GM11168 (cell line): ENCODE measurements around the gene CCR7.

ENCODE experiments used
- in situ Hi-C: fragments of 300-500 bp; cut with MboI; formaldehyde crosslinking; loops from one replicate; pipeline ENCODE4 v1.12.0; 2022; ENCODE audit warnings: low sequenced_read_pairs; ENCODE audit not compliant: unreplicated experiment

CCR7 gene, protein sequence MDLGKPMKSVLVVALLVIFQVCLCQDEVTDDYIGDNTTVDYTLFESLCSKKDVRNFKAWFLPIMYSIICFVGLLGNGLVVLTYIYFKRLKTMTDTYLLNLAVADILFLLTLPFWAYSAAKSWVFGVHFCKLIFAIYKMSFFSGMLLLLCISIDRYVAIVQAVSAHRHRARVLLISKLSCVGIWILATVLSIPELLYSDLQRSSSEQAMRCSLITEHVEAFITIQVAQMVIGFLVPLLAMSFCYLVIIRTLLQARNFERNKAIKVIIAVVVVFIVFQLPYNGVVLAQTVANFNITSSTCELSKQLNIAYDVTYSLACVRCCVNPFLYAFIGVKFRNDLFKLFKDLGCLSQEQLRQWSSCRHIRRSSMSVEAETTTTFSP

GRCh38 chr17:40564883-40565768 lies at the start of gene CCR7:
Gene CCR7 (minus strand): TSS chr17:40565472. CDS start chr17:40565409, 63 bp downstream.
- in situ Hi-C loops, result loop anchor here (5.0 kb wide), 1 partner anchor 37 kb away; no protein-coding TSS in a partner anchor

- in situ Hi-C loops, result loop anchor here (25.0 kb wide), 1 partner anchor 1048 kb away; no protein-coding TSS in a partner anchor
Observed at GRCh38 chr17:40614431-40615067, 49.3 kb upstream of the CCR7 start.

DNA sequence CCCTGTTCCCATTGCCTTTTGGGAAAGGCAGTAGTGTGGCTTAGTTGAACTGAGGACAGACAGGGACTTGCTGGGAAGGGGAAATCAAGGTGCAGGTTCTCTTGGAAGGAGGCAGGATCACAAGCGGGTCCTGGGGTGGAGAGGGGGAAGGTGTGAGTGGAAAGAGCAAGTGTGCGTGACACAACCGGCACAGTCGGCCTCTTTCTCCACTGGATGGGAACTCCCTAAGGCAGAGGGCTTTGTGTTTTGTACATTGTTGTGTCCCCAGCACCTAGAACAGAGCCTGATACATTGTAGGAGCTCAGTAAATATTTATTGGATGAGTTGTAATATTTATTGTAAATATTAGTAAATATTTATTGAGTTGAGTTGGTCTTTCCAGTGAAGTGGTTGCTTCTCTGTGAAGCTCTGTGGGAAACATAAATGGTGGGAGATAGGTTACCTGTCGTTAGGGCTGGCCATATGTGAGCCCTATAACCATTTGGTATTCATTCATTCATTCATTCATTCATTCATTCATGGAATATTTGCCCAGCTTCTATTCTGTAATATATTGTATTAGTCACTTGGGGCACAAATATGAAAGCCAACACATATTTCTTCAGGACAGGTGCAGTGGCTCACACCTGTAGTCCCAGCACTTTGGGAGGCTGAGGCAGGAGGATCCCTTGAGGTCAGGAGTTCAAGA lies 48.3 kb upstream of the CCR7 start:
- in situ Hi-C loops, result loop anchor here (25.0 kb wide), 1 partner anchor 1049 kb away; no protein-coding TSS in a partner anchor

GRCh38 chr17:40612599-40613244 lies 47.5 kb upstream of the CCR7 start:
- in situ Hi-C loops, result loop anchor here (25.0 kb wide), 1 partner anchor 1050 kb away; no protein-coding TSS in a partner anchor

GRCh38 chr17:40611840-40612474 lies 46.7 kb upstream of the CCR7 start:
- in situ Hi-C loops, result loop anchor here (25.0 kb wide), 1 partner anchor 1050 kb away; no protein-coding TSS in a partner anchor

GRCh38 chr17:40610359-40610758 lies 45.1 kb upstream of the CCR7 start:
- in situ Hi-C loops, result loop anchor here (25.0 kb wide), 1 partner anchor 1052 kb away; no protein-coding TSS in a partner anchor

DNA sequence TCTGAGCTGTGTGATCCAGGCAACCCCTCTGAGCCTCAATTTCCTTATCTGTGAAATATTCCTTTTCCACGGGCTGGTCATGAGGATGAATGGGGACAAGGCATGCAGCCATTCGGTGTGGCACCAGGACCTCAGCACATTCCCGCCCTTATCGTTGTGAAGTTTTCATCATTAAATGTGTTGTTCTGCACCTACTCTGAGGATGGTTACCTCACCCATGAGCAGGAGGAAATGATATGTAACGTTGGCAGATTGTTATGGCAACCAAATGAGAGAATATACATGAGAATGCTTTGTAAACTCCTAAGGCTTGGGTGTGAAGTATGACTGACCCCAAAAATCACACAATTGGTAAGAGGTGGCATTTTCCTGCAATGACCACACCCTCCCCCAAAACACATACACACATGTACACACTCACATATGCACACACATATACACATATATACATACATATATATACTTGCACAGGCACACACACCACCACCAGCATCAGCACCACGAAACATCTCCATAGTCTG lies 42.8 kb upstream of the CCR7 start:
- in situ Hi-C loops, result loop anchor here (25.0 kb wide), 1 partner anchor 1054 kb away; no protein-coding TSS in a partner anchor

GRCh38 chr17:40607641-40608040 lies 42.4 kb upstream of the CCR7 start:
- in situ Hi-C loops, result loop anchor here (25.0 kb wide), 1 partner anchor 1055 kb away; no protein-coding TSS in a partner anchor

GRCh38 chr17:40606548-40607353 lies 41.5 kb upstream of the CCR7 start:
- in situ Hi-C loops, result loop anchor here (25.0 kb wide), 1 partner anchor 1056 kb away; no protein-coding TSS in a partner anchor

GRCh38 chr17:40605306-40605705 lies 40.0 kb upstream of the CCR7 start:
- in situ Hi-C loops, result loop anchor here (25.0 kb wide), 1 partner anchor 1057 kb away; no protein-coding TSS in a partner anchor

DNA sequence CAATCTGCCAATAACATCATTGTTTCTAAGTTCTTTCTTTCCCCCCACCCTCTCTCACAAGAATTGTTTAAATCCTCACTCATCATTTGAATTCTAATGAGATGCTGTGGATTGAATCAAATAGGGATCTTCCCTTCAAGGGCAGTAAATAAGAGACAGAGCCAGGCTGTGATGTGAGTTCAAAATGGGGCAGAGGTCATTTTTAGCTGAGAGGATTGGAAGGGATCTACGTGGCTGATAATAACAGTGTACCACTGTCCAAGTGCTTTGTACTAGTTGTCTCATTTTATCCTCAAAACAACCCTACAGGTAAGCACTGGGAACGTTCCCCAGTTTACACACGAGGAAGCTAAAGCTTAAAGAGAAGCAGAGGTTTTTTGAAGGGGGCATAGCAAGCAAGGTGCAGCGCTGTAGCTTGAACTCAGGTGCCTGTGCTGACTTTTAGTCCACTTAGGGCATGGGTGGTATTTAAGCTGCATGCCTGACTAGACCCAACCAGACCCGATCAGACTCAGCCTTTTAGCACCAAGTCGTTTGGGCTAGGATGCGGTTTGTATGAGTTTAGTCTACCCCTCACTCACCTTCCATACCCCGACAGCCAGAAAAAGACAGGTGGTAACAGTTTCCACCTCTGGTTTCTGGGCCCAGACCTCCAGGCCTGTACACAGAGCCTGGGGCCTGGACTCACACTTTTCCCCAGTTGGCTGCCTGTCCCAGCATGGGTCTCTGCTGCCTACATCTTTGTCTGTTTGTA lies 39.2 kb upstream of the CCR7 start:
- in situ Hi-C loops, result loop anchor here (5.0 to 25.0 kb wide), 2 partner anchors 42 to 1058 kb away; no protein-coding TSS in a partner anchor

- in situ Hi-C loops, result loop anchor here (5.0 to 25.0 kb wide), 2 partner anchors 40 to 1060 kb away; no protein-coding TSS in a partner anchor
Observed at GRCh38 chr17:40602445-40603443, 37.5 kb upstream of the CCR7 start.

- in situ Hi-C loops, result loop anchor here (5.0 to 25.0 kb wide), 2 partner anchors 38 to 1062 kb away; no protein-coding TSS in a partner anchor
Observed at GRCh38 chr17:40600486-40601046, 35.3 kb upstream of the CCR7 start.

DNA sequence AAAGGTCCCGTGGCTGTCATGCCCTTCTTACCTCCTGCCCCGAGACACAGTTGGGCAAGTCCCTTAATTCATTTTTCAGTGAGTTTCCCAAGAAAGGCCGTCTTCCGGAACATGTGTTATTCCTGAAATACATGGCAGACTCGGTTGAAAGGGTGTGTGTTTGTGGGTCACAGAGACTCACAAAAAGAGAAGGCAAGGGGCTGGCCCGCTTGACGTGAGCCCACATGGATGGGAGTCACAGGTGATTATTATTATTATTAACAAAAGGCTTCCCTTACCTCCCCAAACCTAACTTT lies 34.1 kb upstream of the CCR7 start:
- in situ Hi-C loops, result no loop called here
